Activated naive CD4-positive, alpha-beta T cell treated with anti-CD3 and anti-CD28 coated beads, Interleukin-2, amount 10 ng/mL, durations not matched to agents 7 days and 5 days (primary cell): ENCODE measurements around the gene MORN4.
"Not testable (repeated sequence)": the region's sequence is repeated elsewhere in the genome, so short reads cannot be mapped to it uniquely, and the experiment has no call there.

Experiments used
- CTCF ChIA-PET: fragments of 350-600 bp; sonication (Branson Sonifier 250); formaldehyde crosslinking; loops from one replicate; lab custom pipeline; 2021; ENCODE audit warnings: antibody characterized with exemption; lab: Charles Lee
- DNase-seq: peaks from one replicate; pipeline ENCODE4 v3.0.0-alpha.2; 2020
- H3K27ac Mint-ChIP-seq: one replicate; pipeline ENCODE4 v1.8.0; 2021; ENCODE audit warnings: mild to moderate bottlenecking, moderate library complexity, mixed read lengths
- H3K27me3 Mint-ChIP-seq: one replicate; pipeline ENCODE4 v1.8.0; 2021; ENCODE audit warnings: mild to moderate bottlenecking, mixed read lengths
- H3K36me3 Mint-ChIP-seq: one replicate; pipeline ENCODE4 v1.8.0; 2021; ENCODE audit warnings: mixed read lengths
- H3K4me1 Mint-ChIP-seq: one replicate; pipeline ENCODE4 v1.8.0; 2021; ENCODE audit warnings: mixed read lengths
- H3K4me3 Mint-ChIP-seq: one replicate; pipeline ENCODE4 v1.8.0; 2021; ENCODE audit warnings: mild to moderate bottlenecking, moderate library complexity, mixed read lengths
- H3K9me3 Mint-ChIP-seq: one replicate; pipeline ENCODE4 v1.8.0; 2021; ENCODE audit warnings: mixed read lengths

The MORN4 gene

DNA sequence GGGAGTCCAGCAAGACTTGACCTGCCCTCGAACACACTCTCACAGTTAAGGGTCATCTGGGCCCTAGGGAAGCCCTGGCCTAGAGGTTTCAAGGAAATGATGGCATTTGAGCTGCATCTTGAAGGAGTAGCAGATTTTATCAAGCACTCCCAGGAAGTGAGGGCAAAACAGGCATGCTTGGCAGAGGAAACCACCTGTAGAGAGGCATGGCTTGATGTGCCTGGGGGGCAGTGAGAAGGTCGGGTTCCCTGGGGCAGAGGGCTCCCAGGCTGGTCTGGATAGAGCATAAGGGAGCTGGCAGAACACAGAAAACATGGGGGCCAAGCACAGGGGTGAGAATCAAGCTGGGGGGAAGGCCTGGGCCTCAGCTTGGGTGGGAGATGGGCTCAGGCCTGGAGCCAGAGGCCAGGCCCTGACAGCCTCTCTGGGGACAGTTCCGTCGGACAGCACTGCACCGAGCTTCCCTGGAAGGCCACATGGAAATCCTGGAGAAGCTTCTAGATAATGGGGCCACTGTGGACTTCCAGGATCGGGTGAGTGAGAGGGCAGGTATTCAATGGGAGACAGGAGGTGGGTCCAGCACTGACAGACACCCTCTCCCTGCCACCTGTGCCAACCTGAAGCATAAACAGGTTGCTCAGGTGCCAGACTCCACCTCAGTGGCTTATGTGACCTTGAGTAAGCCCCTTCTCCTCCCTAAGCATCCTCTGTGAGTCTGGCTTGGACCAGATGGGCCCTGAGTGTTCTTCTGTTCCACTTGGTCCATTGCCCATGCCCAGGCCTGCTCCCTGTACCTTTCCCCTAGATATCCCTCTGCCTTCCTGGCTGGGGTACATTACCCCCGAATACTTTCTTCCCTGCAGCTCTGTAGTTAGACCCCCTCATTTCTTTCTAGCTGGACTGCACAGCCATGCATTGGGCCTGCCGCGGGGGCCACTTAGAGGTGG, 52.6 kb downstream of the MORN4 start:
- Mint-ChIP-seq H3K27me3 (peaks cover 26% of the 10 kb centered on the region), H3K4me3 (no peak overlapping the region), H3K9me3 (no peaks in the 10 kb centered on the region), H3K27ac (peak overlapping the region; percentile 50), H3K36me3 (no peaks in the 10 kb centered on the region), H3K4me1 (no peaks in the 10 kb centered on the region)
- CTCF ChIA-PET: interaction anchor here (0.6 to 2.1 kb wide), 2 partner anchors 9 to 116 kb away, joined by 3 to 11 read pairs; no protein-coding TSS in a partner anchor
- no peak for DNase-seq

DNA sequence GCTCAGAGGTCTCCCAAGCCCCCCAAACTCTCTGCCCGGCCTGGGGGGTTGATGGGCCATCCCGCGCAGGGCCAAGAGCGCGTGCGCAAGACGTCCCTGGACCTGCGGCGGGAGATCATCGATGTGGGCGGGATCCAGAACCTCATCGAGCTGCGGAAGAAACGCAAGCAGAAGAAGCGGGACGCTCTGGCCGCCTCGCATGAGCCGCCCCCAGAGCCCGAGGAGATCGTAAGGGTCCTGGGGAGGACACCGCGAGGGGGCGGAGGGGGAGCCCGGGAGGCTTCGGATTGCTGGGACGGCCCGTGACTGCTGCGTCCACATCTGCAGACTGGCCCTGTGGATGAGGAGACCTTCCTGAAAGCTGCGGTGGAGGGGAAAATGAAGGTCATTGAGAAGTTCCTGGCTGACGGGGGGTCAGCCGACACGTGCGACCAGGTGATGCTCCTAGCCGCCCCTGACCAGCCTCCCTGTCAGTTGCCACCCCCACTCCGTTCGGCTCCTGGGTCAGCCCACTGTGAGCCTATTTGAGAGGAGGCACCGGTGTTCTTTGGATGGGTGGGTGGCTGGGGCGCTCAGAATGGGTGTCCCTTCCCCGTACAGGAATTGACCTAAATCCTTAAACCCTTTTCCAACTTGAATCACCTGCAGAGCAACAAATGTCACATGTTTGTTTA, 55.0 kb downstream of the MORN4 start:
- CTCF ChIA-PET: no interaction called here
- Mint-ChIP-seq H3K4me1 (no peaks in the 10 kb centered on the region), H3K27me3 (peaks cover 30% of the 10 kb centered on the region), H3K36me3 (no peaks in the 10 kb centered on the region), H3K27ac (no peak overlapping the region), H3K4me3 (no peak overlapping the region), H3K9me3 (no peaks in the 10 kb centered on the region)
- DNase-seq: no peak

GRCh38 chr10:97577701-97578100, 55.6 kb downstream of the MORN4 start:
- Mint-ChIP-seq H3K36me3 (no peaks in the 10 kb centered on the region), H3K4me3 (no peak overlapping the region), H3K27ac (no peak overlapping the region), H3K9me3 (no peaks in the 10 kb centered on the region), H3K27me3 (peaks cover 30% of the 10 kb centered on the region), H3K4me1 (no peaks in the 10 kb centered on the region)
- CTCF ChIA-PET: interaction anchor here (2.2 kb wide), 1 partner anchor 10 kb away, joined by 5 read pairs; no protein-coding TSS in a partner anchor
- no peak for DNase-seq

DNA sequence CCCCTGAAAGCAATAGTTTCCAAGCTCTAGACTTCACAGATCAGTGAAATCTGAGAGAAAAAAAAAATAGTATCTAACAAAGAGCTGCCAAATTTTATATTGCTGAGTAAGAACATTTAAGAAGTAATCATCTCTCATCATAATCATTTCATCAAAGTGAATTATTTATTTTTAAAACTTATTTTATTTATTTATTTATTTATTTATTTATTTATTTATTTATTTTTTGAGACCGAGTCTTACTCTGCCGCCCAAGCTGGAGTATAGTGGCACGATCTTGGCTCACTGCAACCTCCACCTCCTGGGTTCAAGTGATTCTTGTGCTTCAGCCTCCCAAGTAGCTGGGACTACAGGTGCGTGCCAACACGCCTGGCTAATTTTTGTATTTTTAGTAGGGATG, 56.8 kb downstream of the MORN4 start:
- H3K9me3 Mint-ChIP-seq, H3K27ac Mint-ChIP-seq, H3K4me1 Mint-ChIP-seq, H3K4me3 Mint-ChIP-seq, DNase-seq, H3K36me3 Mint-ChIP-seq: not testable (repeated sequence)
- CTCF ChIA-PET: interaction anchor here (0.6 to 2.2 kb wide), 2 partner anchors 8 to 33 kb away, joined by 3 to 5 read pairs; no protein-coding TSS in a partner anchor
- peaks cover 30% of the 10 kb centered on the region for H3K27me3 Mint-ChIP-seq

- CTCF ChIA-PET: interaction anchor here (0.7 to 4.5 kb wide), 3 partner anchors 22 to 131 kb away, joined by 3 to 31 read pairs (median 4); no protein-coding TSS in a partner anchor
- Mint-ChIP-seq H3K9me3 (no peaks in the 10 kb centered on the region), H3K36me3 (no peaks in the 10 kb centered on the region), H3K4me1 (no peaks in the 10 kb centered on the region), H3K27ac (no peak overlapping the region), H3K27me3 (peaks cover 30% of the 10 kb centered on the region), H3K4me3 (no peak overlapping the region)
- no peak for DNase-seq
Observed at GRCh38 chr10:97575127-97575668, 58.1 kb downstream of the MORN4 start.

GRCh38 chr10:97574374-97575126, 58.8 kb downstream of the MORN4 start:
- Mint-ChIP-seq H3K4me1 (no peaks in the 10 kb centered on the region), H3K27me3 (peaks cover 30% of the 10 kb centered on the region), H3K4me3 (no peak overlapping the region), H3K36me3 (no peaks in the 10 kb centered on the region), H3K9me3 (no peaks in the 10 kb centered on the region), H3K27ac (no peak overlapping the region)
- CTCF ChIA-PET: interaction anchor here (0.8 to 4.5 kb wide), 2 partner anchors 21 to 39 kb away, joined by 4 to 31 read pairs; no protein-coding TSS in a partner anchor
- DNase-seq: no peak

GRCh38 chr10:97573672-97574071, 59.6 kb downstream of the MORN4 start:
- no peak for DNase-seq
- H3K4me1 Mint-ChIP-seq: no peaks in the 10 kb centered on the region

DNA sequence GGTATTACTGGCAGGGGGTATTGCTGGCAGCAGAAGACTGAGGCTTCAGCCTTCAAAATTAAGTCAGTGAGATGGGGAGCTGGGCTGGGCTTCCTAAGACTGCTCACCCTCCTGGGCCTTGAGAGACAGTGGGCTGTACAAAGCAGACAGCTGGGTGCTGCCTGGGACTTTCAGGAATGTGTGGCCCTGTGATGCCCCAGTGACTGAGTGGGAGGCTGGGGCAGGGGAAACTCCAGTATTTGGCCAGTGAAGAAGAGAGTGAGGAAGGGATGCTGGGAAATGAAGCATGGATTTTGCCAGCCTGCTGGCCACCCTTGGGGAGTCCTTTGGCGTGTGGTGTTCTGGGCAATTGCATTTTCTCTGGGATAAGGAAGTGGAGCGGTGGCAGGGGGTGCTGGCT, 60.3 kb downstream of the MORN4 start:
- Mint-ChIP-seq H3K36me3 (no peaks in the 10 kb centered on the region), H3K4me1 (no peaks in the 10 kb centered on the region), H3K27ac (no peak overlapping the region), H3K4me3 (no peak overlapping the region), H3K27me3 (peaks cover 19% of the 10 kb centered on the region), H3K9me3 (no peaks in the 10 kb centered on the region)
- CTCF ChIA-PET: interaction anchor here (1.2 to 4.5 kb wide), 9 partner anchors 14 to 129 kb away, joined by 3 to 31 read pairs (median 7); partner anchors contain the start of gene AVPI1
- DNase-seq: no peak

More at GRCh38 chr10:97573672-97574071, 59.6 kb downstream of the MORN4 start:
- Mint-ChIP-seq H3K9me3 (no peaks in the 10 kb centered on the region), H3K27me3 (peaks cover 26% of the 10 kb centered on the region), H3K4me3 (no peak overlapping the region), H3K27ac (no peak overlapping the region), H3K36me3 (no peaks in the 10 kb centered on the region)
- CTCF ChIA-PET: interaction anchor here (4.5 kb wide), 1 partner anchor 20 kb away, joined by 31 read pairs; no protein-coding TSS in a partner anchor

DNA sequence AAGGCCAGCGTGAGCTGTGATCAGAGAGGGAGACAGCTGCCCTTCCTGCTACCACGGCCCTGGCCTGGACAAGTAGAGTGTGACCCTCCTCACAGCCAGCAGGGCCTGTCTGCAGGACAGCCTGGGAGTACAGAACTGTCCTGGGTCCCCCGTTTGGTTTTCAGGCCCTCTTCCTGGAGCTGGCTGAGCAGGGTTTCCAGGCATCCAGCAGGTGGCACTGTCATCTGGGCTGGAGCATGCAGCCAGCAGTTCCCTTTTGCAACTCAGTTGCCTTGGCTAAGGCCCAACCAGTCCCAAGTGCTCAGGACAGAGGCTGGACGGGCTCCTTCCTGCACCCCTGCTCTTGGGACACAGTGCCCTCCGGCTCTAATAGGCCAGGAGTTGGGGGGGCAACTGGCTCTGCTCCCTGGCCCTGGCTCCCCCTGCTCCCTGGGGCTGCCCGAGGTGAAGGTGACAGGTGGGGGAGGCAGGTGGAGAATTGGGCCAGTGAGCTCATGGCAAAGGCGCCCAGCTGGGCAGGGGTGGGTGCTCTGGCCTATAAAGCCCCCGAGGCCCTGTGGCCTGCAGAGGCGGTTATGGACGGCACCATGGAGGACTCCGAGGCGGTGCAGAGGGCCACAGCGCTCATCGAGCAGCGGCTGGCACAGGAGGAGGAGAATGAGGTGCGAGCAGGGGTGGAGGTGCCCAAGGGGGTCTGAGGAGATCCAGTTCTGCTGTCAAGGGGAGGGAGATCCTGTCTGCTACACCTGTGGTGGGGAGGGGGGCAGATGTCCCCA, 60.9 kb downstream of the MORN4 start, which contains the start of gene ANKRD2:
Gene ANKRD2 (plus strand): TSS at position 566 of the 776 bp plus-strand sequence. CDS start 10 bp downstream, at position 576.
- DNase-seq: peak; percentile 74
- H3K27me3 Mint-ChIP-seq: peaks cover 13% of the 10 kb centered on the region
- H3K27ac Mint-ChIP-seq: peak within 1 kb of the TSS; percentile 49
- H3K4me1 Mint-ChIP-seq: no peaks in the 10 kb centered on the region
- H3K36me3 Mint-ChIP-seq: no peaks in the 10 kb centered on the region
- H3K4me3 Mint-ChIP-seq: no peak within 1 kb of the TSS
- H3K9me3 Mint-ChIP-seq: no peaks in the 10 kb centered on the region
- CTCF ChIA-PET: interaction anchor here (0.5 to 4.5 kb wide), 29 partner anchors 8 to 169 kb away, joined by 3 to 31 read pairs (median 5); partner anchors contain the start of gene AVPI1

DNA sequence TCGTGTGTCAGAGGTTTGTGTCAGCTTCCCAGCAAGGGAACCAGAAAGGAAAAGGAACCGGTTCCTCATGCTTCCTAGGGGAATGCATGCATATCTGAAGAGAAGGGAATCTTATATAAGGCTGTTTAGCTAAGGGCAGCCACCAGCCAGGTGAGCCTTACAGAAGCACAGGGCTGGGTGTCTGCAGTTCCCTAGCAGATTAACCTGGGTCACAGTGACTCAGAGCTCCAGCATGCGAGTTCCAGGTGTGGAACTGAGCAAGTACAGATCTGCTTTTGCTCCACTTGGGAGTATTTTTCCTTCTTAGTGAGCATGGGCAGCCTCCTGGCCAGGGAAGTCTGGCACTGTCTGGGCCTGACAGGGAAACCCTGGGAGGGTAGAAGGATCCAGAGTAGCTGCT, 61.7 kb downstream of the MORN4 start:
- Mint-ChIP-seq H3K4me1 (no peaks in the 10 kb centered on the region), H3K27ac (no peak overlapping the region), H3K27me3 (peaks cover 8% of the 10 kb centered on the region), H3K4me3 (no peak overlapping the region), H3K9me3 (no peaks in the 10 kb centered on the region), H3K36me3 (no peaks in the 10 kb centered on the region)
- no peak for DNase-seq
- CTCF ChIA-PET: interaction anchor here (0.5 to 4.5 kb wide), 28 partner anchors 9 to 168 kb away, joined by 3 to 31 read pairs (median 5); partner anchors contain the start of gene AVPI1

DNA sequence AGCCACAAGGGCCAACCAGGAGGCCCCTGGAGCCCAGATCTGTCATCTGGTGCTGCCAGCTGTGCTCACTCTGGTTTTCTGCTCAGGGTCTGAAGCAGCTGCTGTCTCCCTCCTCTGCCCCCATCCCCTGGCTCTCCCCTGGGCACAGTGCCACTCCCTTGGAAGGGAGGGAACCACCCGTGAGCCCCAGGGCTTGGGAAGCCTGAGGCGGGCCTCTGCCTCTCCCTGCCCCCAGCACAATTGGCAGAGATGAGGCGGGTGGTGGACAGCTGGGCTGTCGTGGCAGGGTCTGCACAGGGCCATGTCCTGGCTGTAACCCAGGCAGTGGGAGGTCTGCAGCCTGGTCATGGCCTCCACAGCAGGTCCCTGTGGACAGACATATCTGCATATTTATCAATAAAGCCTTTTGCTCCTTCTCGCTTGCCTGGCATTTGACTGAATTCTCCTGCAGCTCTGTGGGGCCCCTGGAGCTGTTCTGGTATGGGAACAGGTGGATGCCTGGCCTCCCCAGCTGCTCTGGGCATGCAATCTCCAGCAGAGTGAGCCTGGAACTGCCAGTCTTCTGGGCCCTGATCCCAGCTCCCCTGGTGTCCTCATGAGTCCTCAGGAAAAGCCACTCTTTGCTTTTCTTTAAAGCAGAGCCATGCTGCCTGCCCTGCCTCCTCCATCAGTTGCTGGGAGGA, 62.4 kb downstream of the MORN4 start:
- H3K27me3 Mint-ChIP-seq: peaks cover 8% of the 10 kb centered on the region
- H3K36me3 Mint-ChIP-seq: no peaks in the 10 kb centered on the region
- CTCF ChIA-PET: interaction anchor here (1.1 to 4.5 kb wide), 16 partner anchors 10 to 160 kb away, joined by 3 to 31 read pairs (median 6); no protein-coding TSS in a partner anchor
- H3K9me3 Mint-ChIP-seq: no peaks in the 10 kb centered on the region
- no peak for DNase-seq
- H3K4me3 Mint-ChIP-seq: no peak overlapping the region
- no peaks in the 10 kb centered on the region for H3K4me1 Mint-ChIP-seq
- no peak overlapping the region for H3K27ac Mint-ChIP-seq

DNA sequence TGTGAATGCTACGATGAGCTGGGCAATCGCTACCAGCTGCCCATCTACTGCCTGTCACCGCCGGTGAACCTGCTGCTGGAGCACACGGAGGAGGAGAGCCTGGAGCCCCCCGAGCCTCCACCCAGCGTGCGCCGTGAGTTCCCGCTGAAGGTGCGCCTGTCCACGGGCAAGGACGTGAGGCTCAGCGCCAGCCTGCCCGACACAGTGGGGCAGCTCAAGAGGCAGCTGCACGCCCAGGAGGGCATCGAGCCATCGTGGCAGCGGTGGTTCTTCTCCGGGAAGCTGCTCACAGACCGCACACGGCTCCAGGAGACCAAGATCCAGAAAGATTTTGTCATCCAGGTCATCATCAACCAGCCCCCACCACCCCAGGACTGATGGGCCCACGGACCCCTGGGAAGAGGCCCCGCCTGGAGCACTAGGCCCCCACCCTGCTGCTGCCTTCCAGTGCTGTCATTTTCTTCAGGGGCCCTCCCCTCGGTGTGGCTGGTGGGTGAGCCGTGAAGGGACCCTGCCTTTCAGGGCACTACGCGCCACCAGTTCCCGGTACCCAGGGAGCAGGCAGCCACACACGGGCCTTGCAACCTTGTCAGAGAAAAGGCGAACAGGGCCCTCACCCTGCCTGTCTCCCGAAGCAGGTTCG, 63.0 kb downstream of the MORN4 start:
- CTCF ChIA-PET: interaction anchor here (2.5 to 4.5 kb wide), 2 partner anchors 17 to 35 kb away, joined by 8 to 31 read pairs; no protein-coding TSS in a partner anchor
- no peak for DNase-seq

More for the DNA sequence above, 63.0 kb downstream of the MORN4 start:
- peaks cover 8% of the 10 kb centered on the region for H3K27me3 Mint-ChIP-seq
- H3K36me3 Mint-ChIP-seq: no peaks in the 10 kb centered on the region
- H3K4me1 Mint-ChIP-seq: no peaks in the 10 kb centered on the region
- H3K9me3 Mint-ChIP-seq: no peaks in the 10 kb centered on the region
- no peak overlapping the region for H3K27ac Mint-ChIP-seq
- H3K4me3 Mint-ChIP-seq: no peak overlapping the region
